Fibroblast of lung (primary cell): ENCODE measurements around the gene KRT34. TPM values are rescaled to one million over a fixed set of nuclear protein-coding genes. Genes with fewer than 3 reads are reported as not detected.
"Not testable (repeated sequence)": the region's sequence is repeated elsewhere in the genome, so short reads cannot be mapped to it uniquely, and the experiment has no call there.

ENCODE experiments used
- DNase-seq, 2 donors: peaks; one replicate each; pipeline versions ENCODE4 v3.0.0 to v3.0.0-alpha.2; 2010; ENCODE audit warnings: low read depth in 2 of 2
- H2AFZ ChIP-seq: 2 replicates; pipeline ENCODE4 v1.5.1; 2012; ENCODE audit warnings: low read length, control low read depth, inconsistent platforms
- H3K27ac ChIP-seq: 2 replicates; pipeline ENCODE4 v1.5.1; 2011; ENCODE audit warnings: low read length, control low read depth; ENCODE audit not compliant: insufficient read depth
- H3K27me3 ChIP-seq: 2 replicates; pipeline ENCODE4 v1.5.1; 2011; ENCODE audit warnings: mild to moderate bottlenecking, low read length; ENCODE audit not compliant: control insufficient read depth, insufficient read depth
- H3K36me3 ChIP-seq: 2 replicates; pipeline ENCODE4 v1.5.1; 2011; ENCODE audit warnings: low read length; ENCODE audit not compliant: control insufficient read depth, insufficient read depth
- H3K4me1 ChIP-seq: 2 replicates; pipeline ENCODE4 v1.5.1; 2011; ENCODE audit warnings: low read length; ENCODE audit not compliant: control insufficient read depth, insufficient read depth; ENCODE audit errors: extremely low read depth
- H3K4me2 ChIP-seq: 2 replicates; pipeline ENCODE4 v1.5.1; 2011; ENCODE audit warnings: low read length, control low read depth; ENCODE audit not compliant: insufficient read depth; ENCODE audit errors: extremely low read depth
- H3K4me3 ChIP-seq, 4 experiments: fragments of 200-600 bp in 1 of 4; sonication (generic) in 1 of 4; replicated peaks in 1 of 4; 2 replicates each; pipeline ENCODE4 v1.5.1; 2011 to 2016; ENCODE audit warnings: low read length in 4 of 4, low read depth in 3 of 4, mild to moderate bottlenecking in 3 of 4, control low read depth in 2 of 4, inconsistent platforms in 1 of 4, mixed read lengths in 1 of 4; ENCODE audit not compliant: insufficient read depth in 1 of 4; ENCODE audit errors: control extremely low read depth in 1 of 4
- H3K79me2 ChIP-seq: 2 replicates; pipeline ENCODE4 v1.5.1; 2012; ENCODE audit warnings: mild to moderate bottlenecking, low read length, inconsistent platforms; ENCODE audit not compliant: control insufficient read depth, insufficient read depth
- H3K9ac ChIP-seq: 2 replicates; pipeline ENCODE4 v1.5.1; 2011; ENCODE audit warnings: mild to moderate bottlenecking, low read length, control low read depth; ENCODE audit not compliant: insufficient read depth
- H3K9me3 ChIP-seq: 2 replicates; pipeline ENCODE4 v1.5.1; 2012; ENCODE audit warnings: low read depth, low read length; ENCODE audit not compliant: control insufficient read depth, insufficient read depth
- H4K20me1 ChIP-seq: 2 replicates; pipeline ENCODE4 v1.5.1; 2011; ENCODE audit warnings: low read length; ENCODE audit not compliant: control insufficient read depth, insufficient read depth; ENCODE audit errors: extremely low read depth
- CTCF ChIP-seq, 2 donors: IDR thresholded peaks in 1 of 2; conservative IDR thresholded peaks in 1 of 2; 1 replicate in 1 of 2; 2 replicates in 1 of 2; pipeline ENCODE4 v1.5.1; 2011 to 2012; ENCODE audit warnings: low read length in 2 of 2, control low read depth in 1 of 2, inconsistent platforms in 1 of 2, low read depth in 1 of 2, mild to moderate bottlenecking in 1 of 2
- EZH2 ChIP-seq: IDR thresholded peaks from 2 replicates; pipeline ENCODE4 v1.5.1; 2012; ENCODE audit warnings: low read length, control low read depth, mild to moderate bottlenecking; ENCODE audit errors: missing control alignments
- polyA plus RNA-seq, 2 donors: library from polyadenylated mRNA; depleted of rRNA in 1 of 2; stranded (reverse) in 1 of 2; unstranded in 1 of 2; fragments of >200 nt; gene quantifications; 2 replicates each; pipeline ENCODE4 v1.2.1, GENCODE V29; 2011 to 2012; ENCODE audit warnings: missing spikeins in 1 of 2
- total RNA-seq: library from RNA; depleted of rRNA; stranded (reverse); fragments of >200 nt; gene quantifications from 2 replicates; pipeline ENCODE4 v1.2.1, GENCODE V29; 2014

KRT34 gene
- total and polyA plus RNA-seq, 2 donors (not counting 1 experiment from before 2014, with no cell fraction given) = under 0.01 to 1.00 TPM

GRCh38 chr17:41396340-41396739 lies 14.2 kb upstream of the KRT34 start:
- TF ChIP-seq EZH2 = no peak
- no peak for TF ChIP-seq CTCF (conservative IDR thresholded peaks at IDR 0.05 in 1 of 2, IDR thresholded peaks at IDR 0.05 in 1 of 2; ENCODE audit: low read depth in 1 of 2, low read length in 2 of 2)
- Histone ChIP-seq H3K79me2 (no peaks in the 10 kb centered on the region), H3K36me3 (no peaks in the 10 kb centered on the region), H3K4me2 (no peak overlapping the region), H4K20me1 (no peaks in the 10 kb centered on the region), H3K9ac (no peak overlapping the region), H2AFZ (no peak overlapping the region), H3K4me1 (no peaks in the 10 kb centered on the region), H3K4me3 (no peak overlapping the region), H3K9me3 (no peaks in the 10 kb centered on the region), H3K27ac (no peak overlapping the region), H3K27me3 (no peaks in the 10 kb centered on the region)
- DNase-seq = no peak

- Histone ChIP-seq H3K36me3 (no peaks in the 10 kb centered on the region), H3K79me2 (no peaks in the 10 kb centered on the region), H4K20me1 (no peaks in the 10 kb centered on the region), H3K9ac (no peak overlapping the region), H3K27ac (no peak overlapping the region), H3K9me3 (no peaks in the 10 kb centered on the region), H3K27me3 (peaks cover 2% of the 10 kb centered on the region), H2AFZ (no peak overlapping the region), H3K4me3 (no peak overlapping the region), H3K4me1 (no peaks in the 10 kb centered on the region), H3K4me2 (no peak overlapping the region)
- DNase-seq = no peak
- no peak for TF ChIP-seq CTCF (conservative IDR thresholded peaks at IDR 0.05 in 1 of 2, IDR thresholded peaks at IDR 0.05 in 1 of 2; ENCODE audit: low read depth in 1 of 2, low read length in 2 of 2)
- no peak for TF ChIP-seq EZH2
Measured at GRCh38 chr17:41395611-41396010, 13.5 kb upstream of the KRT34 start.

GRCh38 chr17:41395044-41395443 lies 12.9 kb upstream of the KRT34 start:
- H4K20me1 ChIP-seq, H3K27me3 ChIP-seq, H3K36me3 ChIP-seq, H2AFZ ChIP-seq, H3K4me3 ChIP-seq, DNase-seq, H3K79me2 ChIP-seq, H3K4me2 ChIP-seq, H3K9me3 ChIP-seq, H3K27ac ChIP-seq, H3K4me1 ChIP-seq, H3K9ac ChIP-seq: not testable (repeated sequence)
